GM19035 (cell line): ENCODE measurements around the gene CHST10.

ENCODE experiments used
- ATAC-seq: cut with Tn5 transposase; IDR thresholded peaks from one replicate; pipeline ENCODE4 v1.9.1; 2021; ENCODE audit not compliant: unreplicated experiment

The CHST10 gene

GRCh38 chr2:100416397-100416934 lies 1.0 kb downstream of the CHST10 start:
- no peak for ATAC-seq

- ATAC-seq = no peak
Measured at GRCh38 chr2:100413571-100413970, 3.9 kb downstream of the CHST10 start.

- no peak for ATAC-seq
Measured at GRCh38 chr2:100412881-100413321, 4.6 kb downstream of the CHST10 start.

- ATAC-seq = no peak
Measured at GRCh38 chr2:100412466-100412865, 5.0 kb downstream of the CHST10 start.

- no peak for ATAC-seq
Measured at GRCh38 chr2:100411841-100412292, 5.6 kb downstream of the CHST10 start.

- ATAC-seq = no peak
Measured at GRCh38 chr2:100409975-100410647, 7.4 kb downstream of the CHST10 start.

- no peak for ATAC-seq
Measured at GRCh38 chr2:100409461-100409860, 8.0 kb downstream of the CHST10 start.

- ATAC-seq = no peak
Measured at GRCh38 chr2:100408941-100409340, 8.5 kb downstream of the CHST10 start.

- ATAC-seq = no peak
Measured at GRCh38 chr2:100408104-100408503, 9.4 kb downstream of the CHST10 start.

- no peak for ATAC-seq
Measured at GRCh38 chr2:100407563-100407962, 9.9 kb downstream of the CHST10 start.

- ATAC-seq = no peak
Measured at GRCh38 chr2:100407073-100407472, 10.4 kb downstream of the CHST10 start.

- no peak for ATAC-seq
Measured at GRCh38 chr2:100406120-100406508, 11.4 kb downstream of the CHST10 start.

- no peak for ATAC-seq
Measured at GRCh38 chr2:100405403-100406119, 11.9 kb downstream of the CHST10 start.

- no peak for ATAC-seq
Measured at GRCh38 chr2:100404411-100404810, 13.1 kb downstream of the CHST10 start.

- ATAC-seq = no peak
Measured at GRCh38 chr2:100403722-100404121, 13.7 kb downstream of the CHST10 start.

GRCh38 chr2:100401268-100401667 lies 16.2 kb downstream of the CHST10 start:
- ATAC-seq = no peak

GRCh38 chr2:100399714-100400113 lies 17.8 kb downstream of the CHST10 start:
- ATAC-seq = no peak

GRCh38 chr2:100397976-100398375 lies 19.5 kb downstream of the CHST10 start:
- no peak for ATAC-seq

GRCh38 chr2:100397118-100397860 lies 20.2 kb downstream of the CHST10 start:
- no peak for ATAC-seq

- ATAC-seq = no peak
Measured at GRCh38 chr2:100396483-100396882, 21.0 kb downstream of the CHST10 start.

GRCh38 chr2:100395532-100396350 lies 21.7 kb downstream of the CHST10 start:
- ATAC-seq = no peak
